ENCODE results near the gene NPC1. TPM values are rescaled to one million over a fixed set of nuclear protein-coding genes. Genes with fewer than 3 reads are reported as not detected.

NPC1 gene
- total and polyA plus RNA-seq, 2 of the 8 experiments (the other 6 are each of a cell fraction or from before 2014, with no cell fraction given): 34.1 to 39.5 TPM

DNA sequence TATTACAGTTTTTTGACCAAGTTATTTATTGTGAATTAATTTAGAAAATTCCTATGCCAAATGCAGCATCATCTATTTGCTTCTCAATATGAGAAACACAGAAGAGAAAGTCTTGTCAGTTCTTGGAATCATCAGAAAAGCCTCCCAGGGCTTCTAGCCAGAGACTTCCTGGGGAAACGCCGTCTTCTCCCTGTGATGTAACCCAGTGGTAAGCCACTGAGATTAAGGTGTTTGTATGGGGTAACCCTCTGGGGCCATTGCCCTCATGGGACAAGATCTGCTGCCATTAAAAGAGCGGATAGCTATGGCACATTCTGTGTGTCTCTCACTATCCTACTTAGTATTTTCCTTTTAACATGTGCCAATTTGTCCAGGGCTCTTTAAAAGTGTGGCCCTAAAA, 48.4 kb upstream of the NPC1 start:
- no peaks in the 10 kb centered on the region for H3K23me2 ChIP-seq (ENCODE audit: low read depth, low read length)
- no peaks in the 10 kb centered on the region for H3K79me1 ChIP-seq (ENCODE audit: low read depth, low read length)
- peaks cover 2 to 7% (median 3%) of the 10 kb centered on the region in 4 experiments; a peak in 4 of 7 replicates for H3K4me1 ChIP-seq (replicated peaks in 1 of 4; ENCODE audit: control insufficient read depth in 3 of 4, insufficient read depth in 4 of 4, low read length in 3 of 4)
- no peak overlapping the region for H2BK120ac ChIP-seq (replicated peaks; ENCODE audit: low read depth, low read length)
- no peak overlapping the region for H3K14ac ChIP-seq (ENCODE audit: insufficient read length)
- no peaks in the 10 kb centered on the region for H3K79me2 ChIP-seq (ENCODE audit: control insufficient read depth in 1 of 2, insufficient read depth in 2 of 2, low read length in 2 of 2)
- no peak overlapping the region for H3K4me2 ChIP-seq (ENCODE audit: insufficient read depth in 1 of 2, low read depth in 2 of 2, low read length in 2 of 2)
- H3K56ac ChIP-seq (replicated peaks; ENCODE audit: insufficient read length, low read depth, low read length): no peak overlapping the region
- H3K23ac ChIP-seq (ENCODE audit: insufficient read length): no peak overlapping the region
- H2BK12ac ChIP-seq (ENCODE audit: low read depth, low read length): no peak overlapping the region
- H3K9ac ChIP-seq (replicated peaks in 1 of 4; ENCODE audit: extremely low read depth in 1 of 4, low read depth in 3 of 4, low read length in 3 of 4): no peak overlapping the region
- no peak overlapping the region for H3K4ac ChIP-seq (replicated peaks; ENCODE audit: insufficient read length, low read depth, low read length)
- no peak overlapping the region for H2AK5ac ChIP-seq (ENCODE audit: low read depth, low read length)
- H2BK20ac ChIP-seq (ENCODE audit: low read length): no peak overlapping the region
- no peak overlapping the region for H2AFZ ChIP-seq (ENCODE audit: low read length)
- H4K20me1 ChIP-seq (replicated peaks in 1 of 2; ENCODE audit: control insufficient read depth in 1 of 2, insufficient read depth in 2 of 2, low read length in 2 of 2): no peaks in the 10 kb centered on the region
- H2BK15ac ChIP-seq (ENCODE audit: low read length): no peak overlapping the region
- H3K9me3 ChIP-seq (ENCODE audit: insufficient read depth in 2 of 2, low read depth in 1 of 2, low read length in 1 of 2): no peaks in the 10 kb centered on the region
- no peak overlapping the region for H4K5ac ChIP-seq (ENCODE audit: insufficient read length, low read depth, low read length)
- ChIA-PET CTCF (ENCODE audit: partially characterized antibody) (interaction anchor here (1.6 to 3.3 kb wide), 2 partner anchors 13 to 69 kb away, joined by 7 to 13 read pairs; no protein-coding TSS in a partner anchor), POLR2A (ENCODE audit: partially characterized antibody) (interaction anchor here (0.5 kb wide), 1 partner anchor 79 kb away, joined by 5 read pairs; no protein-coding TSS in a partner anchor)
- DNase-seq (ENCODE audit: low read depth in 1 of 2, low spot score in 2 of 2) (no peak), FAIRE-seq (no peak)
- WGBS, 2 experiments (ENCODE audit: extremely low coverage in 1 of 2, insufficient coverage in 1 of 2, insufficient read length in 1 of 2, insufficient replicate concordance in 2 of 2, low coverage in 1 of 2, low lambda C conversion rate in 2 of 2, missing lambda C conversion rate in 1 of 2): 97% methylated on average over 3 of the region's 3 CpGs; no CpG with 5 or more reads in 1 of the 2 experiments
- H4K8ac ChIP-seq (ENCODE audit: extremely low read depth, insufficient read depth, low read length): no peak overlapping the region
- no peak overlapping the region for H3K27ac ChIP-seq (ENCODE audit: low read depth, low read length)
- H2BK5ac ChIP-seq (ENCODE audit: low read depth, low read length): no peak overlapping the region
- H3K18ac ChIP-seq (ENCODE audit: extremely low read depth, low read length): no peak overlapping the region
- H4K91ac ChIP-seq (replicated peaks; ENCODE audit: insufficient read length, low read length): no peak overlapping the region
- no peaks in the 10 kb centered on the region for H3K36me3 ChIP-seq (ENCODE audit: control insufficient read depth in 2 of 4, insufficient read depth in 4 of 4, low read length in 3 of 4)
- TF ChIP-seq CREB1 (IDR thresholded peaks at IDR 0.05) (no peak), EP300 (IDR thresholded peaks at IDR 0.05; ENCODE audit: borderline replicate concordance in 1 of 2, low read depth in 2 of 2, low read length in 2 of 2) (no peak), SIX5 (IDR thresholded peaks at IDR 0.05; ENCODE audit: low read depth, low read length) (no peak), POLR2A (IDR thresholded peaks at IDR 0.05; ENCODE audit: control extremely low read depth in 1 of 2, low read depth in 2 of 2, low read length in 2 of 2) (no peak), SRF (IDR thresholded peaks at IDR 0.05; ENCODE audit: low read depth, low read length) (no peak), CBX8 (IDR thresholded peaks at IDR 0.05; ENCODE audit: borderline replicate concordance, low read depth, low read length) (no peak), SP4 (IDR thresholded peaks at IDR 0.05; ENCODE audit: low read length) (no peak), CTBP2 (IDR thresholded peaks at IDR 0.05; ENCODE audit: borderline replicate concordance, insufficient read depth, insufficient read length, low read length) (no peak), PHF8 (conservative IDR thresholded peaks at IDR 0.05; ENCODE audit: low read depth, low read length) (no peak), NRF1 (IDR thresholded peaks at IDR 0.05; ENCODE audit: low read depth, low read length) (no peak), EGR1 (IDR thresholded peaks at IDR 0.05; ENCODE audit: borderline replicate concordance, low read depth, low read length) (no peak), GTF2F1 (IDR thresholded peaks at IDR 0.05; ENCODE audit: borderline replicate concordance, low read depth, low read length) (no peak), KDM1A (IDR thresholded peaks at IDR 0.05; ENCODE audit: borderline replicate concordance, low read length) (no peak), BRCA1 (IDR thresholded peaks at IDR 0.05; ENCODE audit: low read depth, low read length) (no peak)
- TF ChIP-seq, protein P1, sequence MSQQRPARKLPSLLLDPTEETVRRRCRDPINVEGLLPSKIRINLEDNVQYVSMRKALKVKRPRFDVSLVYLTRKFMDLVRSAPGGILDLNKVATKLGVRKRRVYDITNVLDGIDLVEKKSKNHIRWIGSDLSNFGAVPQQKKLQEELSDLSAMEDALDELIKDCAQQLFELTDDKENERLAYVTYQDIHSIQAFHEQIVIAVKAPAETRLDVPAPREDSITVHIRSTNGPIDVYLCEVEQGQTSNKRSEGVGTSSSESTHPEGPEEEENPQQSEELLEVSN (IDR thresholded peaks at IDR 0.05): no peak
- H3K27me3 ChIP-seq (replicated peaks in 1 of 4; ENCODE audit: control insufficient read depth in 3 of 4, extremely low read depth in 1 of 4, insufficient read depth in 3 of 4, low read length in 3 of 4): no peaks in the 10 kb centered on the region
- no peak overlapping the region for H3K4me3 ChIP-seq (ENCODE audit: extremely low read depth in 1 of 4, insufficient read depth in 2 of 4, low read depth in 3 of 4, low read length in 4 of 4)

All from H1 (cell line).